Stimulated activated CD4-positive, alpha-beta T cell treated with anti-CD3 and anti-CD28 coated beads, Interleukin-4, amount 100 ng/mL, for 4 hours (primary cell): ENCODE measurements around the gene AUTS2.
"Not testable (repeated sequence)": the region's sequence is repeated elsewhere in the genome, so short reads cannot be mapped to it uniquely, and the experiment has no call there.

ENCODE experiments used
- DNase-seq, 2 experiments: peaks; one replicate each; pipeline ENCODE4 v3.0.0-alpha.2; 2020

Gene AUTS2

GRCh38 chr7:70219061-70219460, 620.8 kb downstream of the AUTS2 start:
- DNase-seq: no peak

- DNase-seq: no peak
Measured at GRCh38 chr7:70229242-70229641, 631.0 kb downstream of the AUTS2 start.

GRCh38 chr7:70230761-70231160, 632.5 kb downstream of the AUTS2 start:
- DNase-seq: no peak

- DNase-seq: no peak
Measured at GRCh38 chr7:70233776-70234175, 635.5 kb downstream of the AUTS2 start.

GRCh38 chr7:70237256-70237655, 639.0 kb downstream of the AUTS2 start:
- no peak for DNase-seq

- DNase-seq: no peak
Measured at GRCh38 chr7:70237831-70238575, 639.7 kb downstream of the AUTS2 start.

- no peak for DNase-seq
Measured at GRCh38 chr7:70239918-70240317, 641.6 kb downstream of the AUTS2 start.

- DNase-seq: no peak
Measured at GRCh38 chr7:70240873-70241272, 642.6 kb downstream of the AUTS2 start.

- DNase-seq: no peak
Measured at GRCh38 chr7:70241536-70242175, 643.4 kb downstream of the AUTS2 start.

- DNase-seq: no peak
Measured at GRCh38 chr7:70242826-70243225, 644.6 kb downstream of the AUTS2 start.

- DNase-seq: no peak
Measured at GRCh38 chr7:70243443-70243842, 645.2 kb downstream of the AUTS2 start.

GRCh38 chr7:70257921-70258320, 659.6 kb downstream of the AUTS2 start:
- DNase-seq: no peak

GRCh38 chr7:70259502-70259901, 661.2 kb downstream of the AUTS2 start:
- no peak for DNase-seq

- DNase-seq: no peak
Measured at GRCh38 chr7:70263471-70264255, 665.4 kb downstream of the AUTS2 start.

GRCh38 chr7:70266186-70266585, 667.9 kb downstream of the AUTS2 start:
- DNase-seq: no peak

- no peak for DNase-seq
Measured at GRCh38 chr7:70267381-70268120, 669.3 kb downstream of the AUTS2 start.

GRCh38 chr7:70268179-70268578, 669.9 kb downstream of the AUTS2 start:
- DNase-seq: no peak

- no peak for DNase-seq
Measured at GRCh38 chr7:70270149-70270548, 671.9 kb downstream of the AUTS2 start.

- no peak for DNase-seq
Measured at GRCh38 chr7:70271617-70272081, 673.4 kb downstream of the AUTS2 start.

- DNase-seq: not testable (repeated sequence)
Measured at GRCh38 chr7:70275570-70275969, 677.3 kb downstream of the AUTS2 start.

GRCh38 chr7:70285187-70285586, 686.9 kb downstream of the AUTS2 start:
- DNase-seq: no peak

- no peak for DNase-seq
Measured at GRCh38 chr7:70285854-70286253, 687.6 kb downstream of the AUTS2 start.
